ENCODE data around the gene IL20RB. TPM values are rescaled to one million over a fixed set of nuclear protein-coding genes. Genes with fewer than 3 reads are reported as not detected.
"Not testable (repeated sequence)": the region's sequence is repeated elsewhere in the genome, so short reads cannot be mapped to it uniquely, and the experiment has no call there.

The IL20RB gene
- polyA plus RNA-seq, 1 donor (not counting 4 experiments of a cell fraction or from before 2014, with no cell fraction given) = 239 TPM

GRCh38 chr3:136962927-136963326 is 5.1 kb downstream of the IL20RB start:
- dilution Hi-C loops (cut with MboI; ENCODE audit: extremely low pct_ligation_motif_present, low sequenced_read_pairs) = no loop called here
- no peak for DNase-seq (ENCODE audit: low read depth, low spot score)
- Histone ChIP-seq H3K4me2 (ENCODE audit: control insufficient read depth, extremely low read depth, insufficient read depth, low read depth, low read length) (peak overlapping the region; percentile 99), H3K4me3 (ENCODE audit: control insufficient read depth in 2 of 3, extremely low read depth in 1 of 3, insufficient read depth in 2 of 3, low read depth in 1 of 3, low read length in 3 of 3) (peak overlapping the region in 2 of 3 experiments; percentile 25 to 38), H3K36me3 (ENCODE audit: control insufficient read depth in 2 of 2, extremely low read depth in 1 of 2, insufficient read depth in 2 of 2, low read length in 2 of 2) (peaks cover 0 to 15% of the 10 kb centered on the region in 2 experiments), H3K9me3 (ENCODE audit: control insufficient read depth, low read depth, low read length) (no peaks in the 10 kb centered on the region), H3K27me3 (ENCODE audit: control insufficient read depth, extremely low read depth, insufficient read depth, low read length) (no peaks in the 10 kb centered on the region), H3K4me1 (ENCODE audit: control insufficient read depth, extremely low read depth, insufficient read depth, low read length) (peaks cover 24% of the 10 kb centered on the region), H3K9me1 (ENCODE audit: control insufficient read depth, extremely low read depth, insufficient read depth, low read length) (no peaks in the 10 kb centered on the region), H3K79me2 (ENCODE audit: control insufficient read depth, insufficient read depth, low read length) (peaks cover 32% of the 10 kb centered on the region), H3K27ac (ENCODE audit: control insufficient read depth, insufficient read depth, low read length) (peak overlapping the region; percentile 43), H4K20me1 (ENCODE audit: control insufficient read depth, extremely low read depth, insufficient read depth, low read length) (no peaks in the 10 kb centered on the region), H3K9ac (ENCODE audit: control insufficient read depth, extremely low read depth, insufficient read depth, low read length) (no peak overlapping the region), H2AFZ (ENCODE audit: control insufficient read depth, low read length) (no peak overlapping the region)
- no peak for FAIRE-seq
- TF ChIP-seq CTCF (optimal IDR thresholded peaks at IDR 0.05 in 1 of 3, IDR thresholded peaks at IDR 0.05 in 1 of 3, conservative IDR thresholded peaks at IDR 0.05 in 1 of 3; ENCODE audit: extremely low read depth in 1 of 3, insufficient read depth in 2 of 3, low read length in 3 of 3) (no peak), EZH2 (IDR thresholded peaks at IDR 0.05; ENCODE audit: low read length) (no peak)

GRCh38 chr3:136969539-136969938 is 11.8 kb downstream of the IL20RB start:
- H3K27me3 ChIP-seq (ENCODE audit: control insufficient read depth, extremely low read depth, insufficient read depth, low read length); DNase-seq (ENCODE audit: low read depth, low spot score); H3K36me3 ChIP-seq (ENCODE audit: control insufficient read depth in 2 of 2, extremely low read depth in 1 of 2, insufficient read depth in 2 of 2, low read length in 2 of 2); H4K20me1 ChIP-seq (ENCODE audit: control insufficient read depth, extremely low read depth, insufficient read depth, low read length); H3K4me2 ChIP-seq (ENCODE audit: control insufficient read depth, extremely low read depth, insufficient read depth, low read depth, low read length); H3K4me1 ChIP-seq (ENCODE audit: control insufficient read depth, extremely low read depth, insufficient read depth, low read length); FAIRE-seq; dilution Hi-C loops (cut with MboI; ENCODE audit: extremely low pct_ligation_motif_present, low sequenced_read_pairs); H3K9me3 ChIP-seq (ENCODE audit: control insufficient read depth, low read depth, low read length); H3K4me3 ChIP-seq (ENCODE audit: control insufficient read depth in 2 of 3, extremely low read depth in 1 of 3, insufficient read depth in 2 of 3, low read depth in 1 of 3, low read length in 3 of 3); H3K9me1 ChIP-seq (ENCODE audit: control insufficient read depth, extremely low read depth, insufficient read depth, low read length); H3K9ac ChIP-seq (ENCODE audit: control insufficient read depth, extremely low read depth, insufficient read depth, low read length); H3K27ac ChIP-seq (ENCODE audit: control insufficient read depth, insufficient read depth, low read length); H2AFZ ChIP-seq (ENCODE audit: control insufficient read depth, low read length): not testable (repeated sequence)
- H3K79me2 ChIP-seq (ENCODE audit: control insufficient read depth, insufficient read depth, low read length) = peaks cover 49% of the 10 kb centered on the region

- Histone ChIP-seq H4K20me1 (ENCODE audit: control insufficient read depth, extremely low read depth, insufficient read depth, low read length) (peaks cover 6% of the 10 kb centered on the region), H3K9me1 (ENCODE audit: control insufficient read depth, extremely low read depth, insufficient read depth, low read length) (peaks cover 4% of the 10 kb centered on the region), H3K9ac (ENCODE audit: control insufficient read depth, extremely low read depth, insufficient read depth, low read length) (no peak overlapping the region), H3K4me3 (ENCODE audit: control insufficient read depth in 2 of 3, extremely low read depth in 1 of 3, insufficient read depth in 2 of 3, low read depth in 1 of 3, low read length in 3 of 3) (no peak overlapping the region), H2AFZ (ENCODE audit: control insufficient read depth, low read length) (no peak overlapping the region), H3K4me1 (ENCODE audit: control insufficient read depth, extremely low read depth, insufficient read depth, low read length) (no peaks in the 10 kb centered on the region), H3K9me3 (ENCODE audit: control insufficient read depth, low read depth, low read length) (no peaks in the 10 kb centered on the region), H3K27ac (ENCODE audit: control insufficient read depth, insufficient read depth, low read length) (no peak overlapping the region), H3K79me2 (ENCODE audit: control insufficient read depth, insufficient read depth, low read length) (peaks cover 81% of the 10 kb centered on the region), H3K4me2 (ENCODE audit: control insufficient read depth, extremely low read depth, insufficient read depth, low read depth, low read length) (no peak overlapping the region), H3K27me3 (ENCODE audit: control insufficient read depth, extremely low read depth, insufficient read depth, low read length) (no peaks in the 10 kb centered on the region), H3K36me3 (ENCODE audit: control insufficient read depth in 2 of 2, extremely low read depth in 1 of 2, insufficient read depth in 2 of 2, low read length in 2 of 2) (peaks cover 8 to 13% of the 10 kb centered on the region in 2 experiments)
- TF ChIP-seq EZH2 (IDR thresholded peaks at IDR 0.05; ENCODE audit: low read length) (no peak), CTCF (optimal IDR thresholded peaks at IDR 0.05 in 1 of 3, IDR thresholded peaks at IDR 0.05 in 1 of 3, conservative IDR thresholded peaks at IDR 0.05 in 1 of 3; ENCODE audit: extremely low read depth in 1 of 3, insufficient read depth in 2 of 3, low read length in 3 of 3) (no peak)
- DNase-seq (ENCODE audit: low read depth, low spot score) (no peak), FAIRE-seq (no peak)
- dilution Hi-C loops (cut with MboI; ENCODE audit: extremely low pct_ligation_motif_present, low sequenced_read_pairs) = no loop called here
These were observed 15.6 kb downstream of the IL20RB start for GRCh38 chr3:136973352-136973751.

Data from keratinocyte (primary cell).